Neural cell (in vitro differentiated cells): ENCODE results near the gene SND1. TPM values are rescaled to one million over a fixed set of nuclear protein-coding genes. Genes with fewer than 3 reads are reported as not detected.

Experiments used
- H2AFZ ChIP-seq: fragments of 200-600, 300-800 bp; sonication (generic), shearing (Covaris generic); 2 replicates; pipeline ENCODE4 v1.6.0; 2014; ENCODE audit warnings: low read depth, mild to moderate bottlenecking, antibody characterized with exemption, low read length, moderate library complexity
- H3F3A ChIP-seq: fragments of 200-600 bp; shearing (Covaris generic); 2 replicates; pipeline ENCODE4 v1.6.1; 2016; ENCODE audit warnings: mild to moderate bottlenecking, moderate library complexity, mixed read lengths, antibody characterized with exemption, low read length; ENCODE audit not compliant: insufficient read depth, poor library complexity, severe bottlenecking
- H3K27ac ChIP-seq: fragments of 200-600, 300-800 bp; sonication (generic), shearing (Covaris generic); 2 replicates; pipeline ENCODE4 v1.5.1; 2014; ENCODE audit warnings: mild to moderate bottlenecking, low read length, moderate library complexity
- H3K27me3 ChIP-seq: fragments of 300-800, 200-600 bp; sonication (generic), shearing (Covaris generic); 2 replicates; pipeline ENCODE4 v1.6.0; 2014; ENCODE audit warnings: mild to moderate bottlenecking, low read depth, low read length, moderate library complexity; ENCODE audit not compliant: insufficient read depth
- H3K36me3 ChIP-seq: fragments of 300-800, 200-600 bp; sonication (generic), shearing (Covaris generic); 2 replicates; pipeline ENCODE4 v1.5.1; 2014; ENCODE audit warnings: mild to moderate bottlenecking, antibody characterized with exemption, low read length, moderate library complexity; ENCODE audit not compliant: insufficient read depth
- H3K4me2 ChIP-seq: fragments of 300-800, 200-600 bp; sonication (generic), shearing (Covaris generic); 2 replicates; pipeline ENCODE4 v1.6.0; 2014; ENCODE audit warnings: mild to moderate bottlenecking, low read length
- H3K4me3 ChIP-seq: fragments of 300-800, 200-600 bp; sonication (generic), shearing (Covaris generic); 2 replicates; pipeline ENCODE4 v1.5.1; 2014; ENCODE audit warnings: mild to moderate bottlenecking, low read length, moderate library complexity
- H3K79me2 ChIP-seq: fragments of 200-600 bp; shearing (Covaris generic); replicated peaks from 2 replicates; pipeline ENCODE4 v1.6.0; 2014; ENCODE audit warnings: mild to moderate bottlenecking, low read length, moderate library complexity; ENCODE audit not compliant: insufficient read depth
- H3K9ac ChIP-seq: fragments of 300-800, 200-600 bp; sonication (generic), shearing (Covaris generic); 2 replicates; pipeline ENCODE4 v1.6.1; 2016; ENCODE audit warnings: mild to moderate bottlenecking, low read length, mixed read lengths
- H3K9me2 ChIP-seq: fragments of 200-600 bp; shearing (Covaris generic); 2 replicates; pipeline ENCODE4 v1.6.1; 2016; ENCODE audit warnings: mild to moderate bottlenecking, low read length, mixed read lengths; ENCODE audit not compliant: insufficient read depth
- H3K9me3 ChIP-seq: fragments of 200-600, 300-800 bp; sonication (generic), shearing (Covaris generic); 2 replicates; pipeline ENCODE4 v1.6.1; 2016; ENCODE audit warnings: mild to moderate bottlenecking, mixed run types, low read length, moderate library complexity, mixed read lengths
- H4K20me1 ChIP-seq: fragments of 200-600 bp; shearing (Covaris generic); 2 replicates; pipeline ENCODE4 v1.6.1; 2016; ENCODE audit warnings: mild to moderate bottlenecking, mixed run types; ENCODE audit not compliant: insufficient read depth
- CTCF ChIP-seq: fragments of 450-650 bp; IDR thresholded peaks from 2 replicates; pipeline ENCODE4 v1.5.1; 2014; ENCODE audit warnings: antibody characterized with exemption, mild to moderate bottlenecking, moderate library complexity; ENCODE audit not compliant: poor library complexity, severe bottlenecking
- EP300 ChIP-seq: fragments of 450-650 bp; conservative IDR thresholded peaks from 2 replicates; pipeline ENCODE4 v1.6.1; 2014; ENCODE audit warnings: antibody characterized with exemption, mild to moderate bottlenecking, moderate library complexity; ENCODE audit not compliant: poor library complexity, severe bottlenecking
- EZH2 ChIP-seq: fragments of 200-600, 300-800 bp; shearing (Covaris generic), sonication (generic); IDR thresholded peaks from 2 replicates; pipeline ENCODE4 v1.6.1; 2014; ENCODE audit warnings: antibody characterized with exemption, low read length, borderline replicate concordance, mild to moderate bottlenecking; ENCODE audit not compliant: insufficient read depth, poor library complexity, severe bottlenecking
- MXI1 ChIP-seq: fragments of 450-650 bp; conservative IDR thresholded peaks from 2 replicates; pipeline ENCODE4 v1.6.1; 2014; ENCODE audit warnings: antibody characterized with exemption, mild to moderate bottlenecking; ENCODE audit not compliant: poor library complexity, severe bottlenecking
- POLR2AphosphoS5 ChIP-seq: IDR thresholded peaks from 2 replicates; pipeline ENCODE4 v1.6.1; 2012
- RAD21 ChIP-seq: fragments of 450-650 bp; conservative IDR thresholded peaks from 2 replicates; pipeline ENCODE4 v1.6.1; 2014; ENCODE audit warnings: antibody characterized with exemption, mild to moderate bottlenecking, moderate library complexity
- REST ChIP-seq: IDR thresholded peaks from 2 replicates; pipeline ENCODE4 v1.6.1; 2012; ENCODE audit warnings: borderline replicate concordance
- SMC3 ChIP-seq: fragments of 450-650 bp; conservative IDR thresholded peaks from 2 replicates; pipeline ENCODE4 v1.6.1; 2014; ENCODE audit warnings: antibody characterized with exemption, mild to moderate bottlenecking, moderate library complexity; ENCODE audit not compliant: poor library complexity
- TAF1 ChIP-seq: IDR thresholded peaks from 2 replicates; pipeline ENCODE4 v1.6.1; 2012; ENCODE audit warnings: low read depth
- polyA plus RNA-seq: library from polyadenylated mRNA; depleted of rRNA; stranded (reverse); fragments of >200 nt; gene quantifications from 2 replicates; pipeline ENCODE4 v1.2.3, GENCODE V29; 2014

The SND1 gene
- polyA plus RNA-seq, 1 donor from 2014 or later: 37.4 TPM

- Histone ChIP-seq H3K9me3 (no peaks in the 10 kb centered on the region), H3K27me3 (peaks cover 8% of the 10 kb centered on the region), H3K36me3 (no peaks in the 10 kb centered on the region), H3K79me2 (no peaks in the 10 kb centered on the region), H2AFZ (no peak overlapping the region), H3K27ac (no peak overlapping the region), H4K20me1 (no peaks in the 10 kb centered on the region), H3K9me2 (no peaks in the 10 kb centered on the region), H3F3A (no peaks in the 10 kb centered on the region), H3K4me2 (no peak overlapping the region), H3K9ac (no peak overlapping the region), H3K4me3 (no peak overlapping the region)
- TF ChIP-seq POLR2AphosphoS5 (no peak), CTCF (no peak), EP300 (no peak), MXI1 (no peak), REST (no peak), RAD21 (no peak), TAF1 (no peak), SMC3 (no peak), EZH2 (no peak)
These were observed 479.7 kb downstream of the SND1 start for GRCh38 chr7:128131731-128132130.

GRCh38 chr7:128132426-128133069 lies 480.6 kb downstream of the SND1 start:
- Histone ChIP-seq H3F3A (no peaks in the 10 kb centered on the region), H3K4me3 (no peak overlapping the region), H3K4me2 (no peak overlapping the region), H3K9ac (no peak overlapping the region), H3K79me2 (no peaks in the 10 kb centered on the region), H2AFZ (no peak overlapping the region), H3K27ac (no peak overlapping the region), H3K27me3 (peaks cover 8% of the 10 kb centered on the region), H3K36me3 (no peaks in the 10 kb centered on the region), H3K9me3 (no peaks in the 10 kb centered on the region), H3K9me2 (no peaks in the 10 kb centered on the region), H4K20me1 (no peaks in the 10 kb centered on the region)
- TF ChIP-seq REST (no peak), CTCF (no peak), EP300 (no peak), SMC3 (no peak), MXI1 (no peak), POLR2AphosphoS5 (no peak), TAF1 (no peak), EZH2 (no peak), RAD21 (no peak)
